GM19467 (cell line): ENCODE measurements around the gene IFT122.
A peak's percentile ranks its signal among the peaks of the same experiment; 100 is the strongest.

Experiments
- ATAC-seq: cut with Tn5 transposase; IDR thresholded peaks from one replicate; pipeline ENCODE4 v1.9.1; 2021; ENCODE audit warnings: mild to moderate bottlenecking, moderate library complexity; ENCODE audit not compliant: unreplicated experiment

The IFT122 gene

DNA sequence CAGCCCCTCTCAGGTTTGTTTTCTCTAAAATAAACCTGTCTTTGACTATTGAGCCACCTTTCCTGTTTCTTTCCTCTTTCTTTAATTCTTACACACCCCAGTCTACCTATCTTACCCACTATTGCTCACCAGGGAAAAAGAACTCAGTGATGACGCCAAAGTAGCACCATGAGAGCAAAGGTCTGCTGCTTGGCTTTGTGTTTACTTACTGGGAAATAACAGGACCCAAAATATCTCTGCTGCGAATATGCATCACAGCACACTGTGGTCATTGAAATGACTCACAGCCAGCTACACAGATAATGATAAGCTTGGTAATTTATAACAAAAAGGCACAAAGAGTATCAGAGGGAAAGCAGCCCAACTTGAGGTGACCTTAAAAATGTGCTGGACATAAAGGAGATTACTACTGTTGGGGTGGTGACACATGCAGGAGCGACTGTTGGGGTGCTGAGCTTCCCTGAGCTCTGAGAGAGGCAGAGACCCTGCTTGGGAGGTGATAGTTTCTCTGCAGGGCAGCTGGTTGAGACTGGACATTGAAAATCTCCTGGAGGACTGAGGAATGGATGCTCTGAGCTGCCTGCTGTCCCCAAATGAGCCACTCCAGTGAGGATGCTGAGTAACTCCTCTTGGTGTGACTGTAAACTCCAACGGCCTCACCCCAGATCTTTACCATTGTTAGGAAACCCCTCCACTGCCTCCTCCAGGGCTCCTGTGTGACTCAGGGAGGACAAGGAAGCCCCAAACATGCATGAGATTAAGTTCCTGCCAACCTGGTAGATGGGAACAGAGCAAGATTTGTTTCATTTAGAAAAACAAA, 26.1 kb upstream of the IFT122 start:
- no peak for ATAC-seq

DNA sequence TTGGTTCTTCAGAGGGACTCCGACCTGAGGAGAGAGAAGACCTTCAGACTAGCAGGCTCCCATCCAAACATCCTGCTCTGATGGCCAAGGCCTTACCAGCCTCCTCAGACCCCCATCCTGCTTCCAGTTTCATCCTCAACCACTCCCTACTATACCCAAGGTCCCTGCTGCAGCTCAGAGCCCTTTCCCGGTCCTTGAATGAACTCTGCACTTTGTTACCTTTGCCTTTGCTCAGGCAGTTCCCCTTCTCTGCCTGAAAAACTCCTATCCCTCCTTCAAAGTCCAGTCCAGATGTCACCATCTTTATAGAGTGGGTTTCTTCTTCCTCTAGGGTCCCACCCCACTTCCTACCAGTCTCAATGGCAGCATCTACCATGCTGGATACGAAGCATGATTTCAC, 24.6 kb upstream of the IFT122 start:
- ATAC-seq, result no peak

DNA sequence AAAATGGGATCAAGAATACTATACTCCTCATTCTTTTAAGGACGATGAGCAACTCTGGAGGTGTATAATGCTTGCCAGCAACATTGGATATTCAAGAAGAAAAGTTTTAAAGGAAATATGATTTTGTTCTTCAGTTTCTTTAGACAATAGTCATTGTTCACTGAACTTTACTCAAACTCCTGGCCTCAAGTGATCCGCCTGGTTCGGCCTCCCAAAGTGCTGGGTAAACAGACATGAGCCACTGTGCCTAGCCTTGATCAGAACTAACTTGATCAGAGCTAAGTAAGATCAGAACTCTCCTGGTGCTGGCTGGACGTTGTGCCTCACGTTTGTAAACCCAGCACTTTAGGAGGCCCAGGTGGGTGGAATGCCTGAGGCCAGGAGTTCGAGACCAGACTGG, 24.2 kb upstream of the IFT122 start:
- ATAC-seq, result no peak

DNA sequence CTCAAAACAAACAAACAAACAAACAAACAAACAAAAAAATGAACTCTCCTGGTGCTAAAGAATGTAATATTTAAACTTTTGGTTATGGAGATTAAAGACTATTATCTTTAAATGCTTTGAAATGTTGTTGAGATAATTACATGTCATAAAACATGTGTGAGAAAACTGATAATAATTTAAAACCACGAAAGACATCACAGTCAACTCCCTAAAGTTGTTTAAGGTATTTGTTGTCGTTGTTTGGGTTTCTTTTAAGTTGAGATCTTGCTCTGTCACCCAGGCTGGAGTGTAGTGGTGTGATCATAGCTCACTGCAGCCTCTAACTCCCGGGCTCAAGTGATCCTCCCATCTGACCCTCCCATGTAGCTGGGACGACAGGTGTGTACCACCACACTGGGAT, 23.6 kb upstream of the IFT122 start:
- no peak for ATAC-seq

DNA sequence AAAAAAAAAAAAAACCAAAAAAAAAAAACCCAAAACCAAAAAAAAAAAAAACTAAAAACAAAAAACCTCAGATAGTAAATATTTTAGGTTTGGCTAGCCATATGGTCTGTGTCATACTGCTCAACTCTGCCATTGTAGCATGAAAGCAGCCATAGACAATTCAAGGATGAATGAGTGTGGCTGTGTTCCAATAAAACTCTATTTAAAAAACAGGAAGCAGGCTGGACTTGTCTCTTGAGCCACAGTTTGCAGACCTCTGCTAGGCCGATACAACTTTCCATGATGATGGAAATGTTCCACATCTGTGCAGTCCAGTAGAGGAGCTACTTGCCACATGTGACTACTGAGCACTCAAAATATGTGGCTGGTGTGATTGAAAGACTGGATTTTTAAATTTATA, 22.7 kb upstream of the IFT122 start:
- ATAC-seq, result no peak

DNA sequence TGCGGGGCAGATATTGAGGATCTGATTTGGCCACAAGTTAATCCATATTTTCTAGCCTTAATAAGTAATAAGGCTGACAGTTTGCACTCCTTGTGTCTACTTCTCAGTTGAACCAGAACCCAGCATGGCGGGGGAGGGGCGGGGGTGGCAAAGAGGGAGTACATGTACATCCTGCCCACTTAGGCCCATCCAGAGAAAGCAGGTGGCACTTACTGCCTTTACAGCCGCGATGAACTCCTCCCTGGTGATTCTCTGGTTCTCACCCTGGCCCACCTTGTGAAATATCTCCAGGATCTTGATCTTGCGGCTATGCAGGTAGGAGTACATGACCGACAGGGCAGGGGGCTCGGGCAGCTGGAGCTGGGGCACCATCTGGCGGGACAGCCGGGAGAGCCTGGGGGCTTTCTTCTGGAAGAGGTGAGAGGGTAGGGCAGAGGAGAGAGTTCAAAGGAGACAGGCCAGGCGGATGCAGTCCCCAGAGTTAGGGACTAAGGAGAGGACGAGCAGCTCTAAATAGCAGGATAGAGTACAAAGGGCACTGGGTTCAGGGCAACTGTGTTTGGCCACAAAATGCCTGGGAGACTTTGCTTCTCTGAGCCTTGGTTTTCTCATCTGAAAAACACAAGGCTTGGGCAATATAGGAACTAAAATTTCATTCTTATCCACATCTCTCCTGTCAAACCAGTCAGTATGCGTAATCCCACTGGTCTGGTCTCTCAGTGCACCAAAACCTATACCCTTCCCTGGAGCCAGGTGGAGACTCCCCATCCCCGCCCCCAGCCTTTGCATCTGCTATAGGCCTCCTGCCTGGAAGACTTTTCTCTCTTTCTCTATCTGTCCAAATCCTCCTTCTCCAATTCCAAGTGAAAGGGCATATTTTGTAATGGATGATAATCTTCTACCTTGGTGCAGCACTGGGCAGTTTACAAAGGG, 21.7 kb upstream of the IFT122 start:
- no peak for ATAC-seq

DNA sequence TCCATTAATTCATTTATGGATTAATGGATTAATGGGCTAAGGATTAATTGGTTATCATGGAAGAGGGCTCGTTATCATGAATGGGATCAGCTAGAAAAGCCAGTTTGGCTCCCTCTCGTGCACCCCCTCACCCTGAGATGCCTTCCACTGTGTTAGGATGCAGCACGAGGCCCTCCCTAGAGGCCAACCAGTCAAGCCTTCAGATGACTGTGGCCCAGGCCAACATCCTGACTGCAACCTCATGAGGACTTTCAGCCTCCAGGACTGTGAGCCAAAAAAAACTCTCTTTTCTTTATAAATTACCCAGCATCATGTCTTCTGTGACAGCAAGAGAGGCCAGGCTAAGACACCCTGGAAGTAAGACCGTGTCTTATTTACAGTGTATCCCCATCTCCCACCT, 20.5 kb upstream of the IFT122 start:
- ATAC-seq, result no peak

DNA sequence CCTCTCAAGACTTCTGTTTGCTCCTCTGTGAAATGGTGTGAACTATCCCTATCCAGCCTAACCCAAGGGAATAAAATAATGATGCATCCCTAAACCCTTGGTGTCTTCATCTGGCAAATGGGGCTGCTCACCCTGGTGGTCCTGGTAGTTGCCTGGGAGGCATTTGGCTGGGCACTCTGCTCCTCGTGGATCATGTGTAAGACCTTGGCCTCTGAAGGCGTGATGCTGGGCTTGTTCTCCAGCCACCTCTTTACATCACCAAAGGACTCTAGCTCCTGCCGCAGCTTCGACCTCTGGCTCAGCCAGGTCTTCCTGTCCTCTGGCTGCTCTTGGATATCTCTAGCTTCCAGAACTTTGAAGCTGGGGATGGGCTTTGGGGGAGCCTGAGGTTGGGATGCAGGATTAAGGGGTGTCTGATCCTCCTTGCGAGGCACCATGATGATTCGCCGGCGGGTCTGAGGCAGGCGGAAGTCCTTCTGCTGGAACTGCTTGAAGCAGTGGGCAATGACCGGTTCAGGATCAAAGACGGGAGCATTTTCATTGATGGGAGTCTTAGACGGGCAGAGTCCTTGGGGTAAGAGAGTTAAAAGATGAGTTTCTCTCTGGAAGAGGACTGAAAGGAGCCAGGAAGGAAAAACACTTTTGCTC, 18.7 kb upstream of the IFT122 start:
- ATAC-seq, result no peak

DNA sequence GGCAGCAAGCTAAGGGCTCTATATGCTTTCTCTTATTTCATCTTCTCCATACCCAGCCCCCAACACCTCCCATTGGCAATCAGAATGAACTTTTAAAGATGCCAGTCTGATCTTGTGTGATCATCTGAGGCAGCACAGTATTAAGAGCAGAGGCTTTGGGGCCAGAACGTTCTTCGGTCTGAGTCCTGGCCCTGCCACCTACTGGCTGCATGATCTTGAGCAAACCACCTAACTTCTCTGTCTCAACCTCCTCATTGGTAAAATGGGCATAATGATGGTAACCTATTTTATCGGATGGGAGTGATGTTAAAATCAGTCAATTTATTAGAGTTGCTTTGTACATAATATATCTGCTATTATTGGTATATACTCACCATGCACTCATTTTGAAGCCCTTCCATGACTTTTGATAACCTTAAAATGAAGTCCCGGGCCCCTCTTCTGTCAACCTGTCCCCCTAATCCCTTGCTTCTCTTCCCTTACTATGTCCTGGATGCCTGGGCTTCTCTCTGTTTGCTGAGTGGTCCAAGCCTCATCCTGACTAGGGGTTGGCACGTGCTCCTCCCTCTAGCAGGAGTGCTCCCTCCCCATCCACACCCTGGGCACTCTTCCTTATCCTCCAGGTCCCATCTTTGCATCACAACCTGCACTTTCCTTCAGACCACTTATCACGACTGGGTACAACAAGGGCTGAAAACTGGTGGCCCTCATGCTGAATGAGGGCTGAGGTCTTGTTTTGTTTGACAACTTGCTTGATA, 17.9 kb upstream of the IFT122 start:
- ATAC-seq, result no peak

DNA sequence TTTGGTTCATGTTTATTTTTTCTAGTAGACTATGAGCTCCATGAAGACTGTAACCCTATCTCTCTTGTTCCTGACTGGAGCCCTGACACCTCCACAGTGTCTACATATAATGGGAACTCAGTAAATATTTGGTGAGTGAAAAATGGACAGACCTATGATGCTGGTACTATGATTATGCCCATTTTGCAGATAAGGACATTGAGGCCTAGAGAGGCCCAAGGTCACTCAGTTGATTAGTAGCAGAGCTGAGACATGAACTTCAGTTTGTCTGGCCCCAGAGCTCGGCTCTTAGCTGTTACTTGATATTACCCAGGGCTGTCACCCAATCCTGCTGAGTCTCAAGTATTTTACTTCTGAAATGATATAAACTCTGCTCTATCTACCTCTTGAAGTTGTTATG, 17.1 kb upstream of the IFT122 start:
- no peak for ATAC-seq

DNA sequence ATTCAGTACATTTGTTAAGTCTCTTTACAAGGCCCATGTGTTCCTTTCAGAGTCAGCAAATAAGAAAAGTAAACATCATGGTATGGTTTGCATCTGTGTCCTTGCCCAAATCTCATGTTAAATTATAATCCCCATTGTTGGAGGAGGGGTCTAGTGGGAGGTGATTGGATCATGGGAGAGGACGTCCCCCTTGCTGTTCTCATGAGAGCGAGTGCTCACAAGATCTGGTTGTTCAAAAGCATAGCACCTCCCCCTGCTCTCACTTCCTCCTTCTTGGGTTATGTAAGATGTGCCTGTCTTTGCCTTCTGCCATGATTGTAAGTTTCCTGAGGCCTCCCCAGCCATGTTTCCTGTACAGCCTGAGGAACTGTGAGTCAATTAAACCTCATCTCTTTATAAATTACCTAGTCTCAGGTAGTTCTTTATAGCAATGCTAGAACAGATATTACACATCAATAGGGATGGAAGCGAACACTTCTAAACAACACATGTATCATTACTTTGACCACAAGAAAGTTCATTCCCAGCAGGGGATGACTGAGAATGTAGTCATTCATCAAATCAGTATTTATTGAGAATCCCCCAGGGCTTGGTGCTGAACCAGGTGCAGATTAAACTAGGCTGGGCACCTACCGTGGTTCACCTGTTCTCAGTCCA, 15.7 kb upstream of the IFT122 start:
- ATAC-seq, result no peak

DNA sequence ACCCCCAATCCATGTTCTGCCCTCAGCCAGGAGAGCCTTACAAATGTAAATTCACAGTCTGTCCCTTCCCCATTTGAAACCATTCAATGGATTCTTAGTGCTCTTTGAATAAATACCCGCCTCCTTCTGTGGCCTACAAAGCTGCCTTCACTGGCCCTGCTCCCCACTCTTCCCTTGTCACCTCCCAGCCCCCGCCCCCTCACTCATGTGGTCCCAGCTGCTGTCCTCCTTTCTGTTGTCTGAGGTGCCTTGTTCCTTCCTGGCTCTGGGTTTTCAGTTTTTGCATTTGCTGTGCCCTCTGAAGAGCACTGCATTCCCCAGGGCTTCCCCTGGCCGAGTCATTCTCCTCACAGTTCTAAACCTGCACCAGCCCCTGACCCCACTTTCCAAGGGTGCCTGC, 14.8 kb upstream of the IFT122 start:
- ATAC-seq, result no peak

DNA sequence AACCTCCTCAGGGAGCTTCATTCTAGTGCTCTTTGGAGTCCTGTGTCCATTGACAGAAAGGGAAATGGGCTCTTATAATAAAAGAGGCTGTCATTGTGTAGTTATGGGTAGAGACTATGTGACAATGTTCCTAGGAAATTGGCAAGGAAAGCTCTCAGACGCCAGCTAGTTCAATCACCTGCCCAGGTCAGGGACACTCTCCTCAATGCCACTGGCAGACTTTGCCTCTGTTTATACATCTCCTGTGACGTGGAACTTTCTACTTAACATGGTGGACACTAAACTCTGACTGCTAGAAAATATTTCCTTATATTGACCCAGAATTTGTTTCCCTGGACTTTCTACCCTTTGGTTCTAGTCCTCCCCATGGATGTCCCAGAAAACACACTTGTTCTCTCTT, 14.4 kb upstream of the IFT122 start:
- ATAC-seq, result no peak

DNA sequence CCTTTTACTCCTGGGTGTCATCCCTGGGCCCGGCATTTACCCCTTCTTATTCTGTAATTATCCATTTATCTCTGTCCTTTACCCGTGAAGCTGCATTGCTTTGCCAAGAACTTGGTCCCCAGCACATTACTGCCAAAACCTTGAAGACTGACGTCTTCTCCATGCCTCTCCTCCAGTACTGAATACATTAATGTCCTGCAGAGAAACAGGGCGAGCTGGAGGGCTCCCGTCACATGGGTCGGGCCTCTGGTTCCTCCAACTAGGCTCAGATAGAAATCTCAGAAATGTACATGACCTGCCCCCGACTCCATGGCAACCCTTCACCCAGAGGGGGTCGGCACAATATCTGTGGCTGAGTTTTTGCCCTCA, 12.0 kb upstream of the IFT122 start:
- no peak for ATAC-seq

DNA sequence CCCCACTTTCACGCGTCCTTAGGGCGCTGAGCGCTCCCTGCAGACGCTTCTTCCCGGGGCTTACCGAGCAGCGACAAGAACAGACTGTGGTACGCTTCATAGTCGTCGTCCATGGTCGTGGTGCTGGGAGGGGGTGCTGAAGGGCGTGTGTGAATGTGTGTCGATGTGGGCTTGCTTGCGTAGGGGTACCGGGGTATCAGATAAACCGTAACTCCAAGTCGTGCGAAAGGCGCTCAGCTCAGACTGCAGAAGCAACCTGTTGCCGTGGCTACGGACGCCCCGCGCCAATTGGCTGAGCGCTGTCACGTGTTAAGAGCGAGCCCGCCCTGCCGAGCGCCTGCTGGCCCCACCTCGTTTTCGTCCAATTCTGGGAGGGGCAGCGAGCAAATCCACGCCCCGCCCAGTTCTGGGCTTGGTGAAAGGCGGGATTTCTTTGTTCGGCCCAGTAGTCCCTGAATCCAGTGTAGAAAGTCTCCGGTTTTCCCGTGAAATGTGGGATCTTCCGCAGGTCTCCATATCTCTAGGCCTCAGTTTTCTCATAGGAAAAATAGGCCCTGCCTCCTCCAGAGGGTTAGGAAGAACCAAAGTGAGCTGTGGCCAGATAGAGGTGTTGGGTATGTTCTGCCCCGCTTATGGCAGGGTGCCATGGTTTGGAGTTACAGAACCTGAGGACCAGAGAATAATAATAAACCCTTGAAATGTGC, 11.5 kb upstream of the IFT122 start, which contains the start of gene EFCAB12:
TSS of gene EFCAB12 (minus strand) at position 261 of the 704 bp plus-strand sequence. CDS start at position 113, 148 bp downstream.
- peak; percentile 85 for ATAC-seq

DNA sequence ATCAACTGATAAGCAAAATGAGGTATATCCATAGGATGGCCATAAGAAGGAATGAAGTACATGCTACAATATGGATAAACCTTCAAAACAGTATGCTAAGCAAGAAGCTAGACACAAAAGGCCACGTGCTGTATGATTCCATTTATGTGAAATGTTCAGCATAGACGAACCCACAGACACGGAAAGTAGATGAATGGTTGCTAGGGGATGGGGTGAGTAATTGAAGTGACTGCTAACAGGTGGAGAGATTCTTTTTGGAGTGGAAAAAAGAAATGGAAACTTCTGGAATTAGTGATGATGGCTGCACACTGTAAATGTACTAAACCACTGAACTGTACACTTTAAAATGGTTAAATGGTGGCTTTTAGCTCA, 11.0 kb upstream of the IFT122 start:
- ATAC-seq, result no peak

DNA sequence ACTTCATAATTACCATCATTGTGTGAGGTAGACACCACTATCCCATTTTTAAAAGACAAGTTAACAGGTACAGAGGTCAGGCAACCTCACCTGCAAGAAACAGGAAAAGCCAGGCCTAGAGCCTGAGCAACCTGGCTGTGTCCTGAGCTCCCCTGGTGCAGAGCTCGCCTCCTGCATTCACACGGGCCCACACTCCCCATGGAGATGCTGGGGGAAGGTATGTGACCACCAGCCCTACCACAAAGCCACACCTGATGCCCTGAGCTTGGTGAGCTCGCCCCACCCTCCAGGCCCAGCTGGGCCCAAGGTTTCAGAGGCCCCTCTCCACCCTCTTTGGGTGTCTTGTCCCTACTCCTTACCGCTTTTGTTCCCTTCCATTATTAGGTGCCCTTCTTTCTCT, 10.4 kb upstream of the IFT122 start:
- no peak for ATAC-seq

DNA sequence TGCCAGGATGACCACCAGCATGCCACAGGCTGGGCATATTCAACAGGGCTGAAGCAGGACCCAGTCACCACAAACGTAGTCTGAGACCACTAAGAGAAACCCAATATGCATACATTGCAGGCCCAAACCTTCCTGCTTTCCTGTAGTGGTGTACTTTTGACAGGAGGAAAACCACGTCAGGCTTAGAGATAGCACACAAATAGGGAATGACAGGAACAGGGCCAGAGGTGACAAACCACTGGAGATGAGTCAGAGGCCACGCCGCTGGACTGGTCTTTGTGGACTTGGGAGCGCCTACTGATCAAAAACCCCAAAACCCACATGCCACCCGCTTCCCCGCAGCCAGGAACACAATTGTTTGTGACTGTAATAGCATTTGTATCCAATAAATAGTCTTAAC, 8.0 kb upstream of the IFT122 start:
- ATAC-seq, result no peak

DNA sequence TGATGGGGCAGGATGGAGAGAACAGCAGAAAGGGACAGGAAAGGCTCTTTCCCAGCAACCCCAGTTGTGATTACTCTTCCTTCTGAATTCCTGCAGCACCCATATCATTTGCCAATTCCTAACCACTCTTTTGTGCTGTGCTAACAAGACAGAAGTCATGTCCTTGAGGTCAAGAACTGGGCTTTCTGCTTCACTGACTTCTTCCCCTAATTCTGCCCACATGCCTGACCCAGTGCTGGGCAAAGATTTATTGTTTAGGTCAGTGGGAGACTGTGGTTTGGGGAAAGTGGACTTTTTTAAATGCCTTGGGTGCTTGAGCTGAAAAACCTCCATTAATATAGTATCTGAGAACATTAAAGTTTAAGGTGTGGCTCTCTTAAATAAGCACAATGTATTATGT, 7.4 kb upstream of the IFT122 start:
- ATAC-seq, result no peak

DNA sequence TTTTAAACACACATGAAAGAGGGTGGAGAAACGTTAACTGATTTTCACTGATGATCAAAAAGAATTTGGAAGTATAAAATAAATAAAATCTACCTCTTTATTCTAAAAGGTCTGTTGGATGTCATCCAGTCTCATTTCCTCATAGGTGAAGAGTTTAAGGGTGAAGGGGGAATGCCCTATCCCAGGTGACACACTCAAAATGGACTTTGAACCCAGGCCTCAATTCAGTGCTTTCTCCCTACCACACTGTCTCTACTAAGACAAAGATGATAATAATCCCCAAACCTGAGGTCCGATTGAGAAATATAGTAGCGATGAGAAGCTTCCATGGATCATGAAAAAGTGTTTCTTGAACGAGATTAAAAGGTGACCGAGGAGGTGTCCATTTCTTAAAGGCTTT, 6.5 kb upstream of the IFT122 start:
- no peak for ATAC-seq
